Central memory CD8-positive, alpha-beta T cell (primary cell): ENCODE results near the gene POLR2E.
"Not testable (repeated sequence)": the region's sequence is repeated elsewhere in the genome, so short reads cannot be mapped to it uniquely, and the experiment has no call there.

Source experiments
- ATAC-seq: fragments of 150-1000 bp; cut with Tn5 transposase; replicated peaks from 2 replicates; pipeline ENCODE4 v1.10.0; 2022; ENCODE audit warnings: mild to moderate bottlenecking, moderate FRiP score, moderate number of reproducible peaks; ENCODE audit not compliant: poor library complexity, severe bottlenecking; ENCODE audit errors: extremely low read depth
- DNase-seq, 2 donors: peaks; one replicate each; pipeline ENCODE4 v3.0.0; 2021; ENCODE audit warnings: low spot score in 2 of 2
- H3K27ac Mint-ChIP-seq: one replicate; pipeline ENCODE4 v1.8.0; 2022; ENCODE audit warnings: low read depth, mild to moderate bottlenecking, moderate library complexity, mixed read lengths
- H3K27me3 Mint-ChIP-seq: one replicate; pipeline ENCODE4 v1.8.0; 2022; ENCODE audit warnings: mixed read lengths
- H3K36me3 Mint-ChIP-seq: one replicate; pipeline ENCODE4 v1.8.0; 2022; ENCODE audit warnings: mild to moderate bottlenecking, moderate library complexity, mixed read lengths; ENCODE audit not compliant: insufficient read depth
- H3K4me1 Mint-ChIP-seq: one replicate; pipeline ENCODE4 v1.8.0; 2022; ENCODE audit warnings: mixed read lengths
- H3K4me3 Mint-ChIP-seq: one replicate; pipeline ENCODE4 v1.8.0; 2022; ENCODE audit warnings: mild to moderate bottlenecking, moderate library complexity, mixed read lengths
- H3K9me3 Mint-ChIP-seq: one replicate; pipeline ENCODE4 v1.8.0; 2022; ENCODE audit warnings: mixed read lengths

POLR2E gene

GRCh38 chr19:1122972-1123363 is 27.8 kb upstream of the POLR2E start:
- H3K4me3 Mint-ChIP-seq = no peak overlapping the region
- H3K4me1 Mint-ChIP-seq = no peaks in the 10 kb centered on the region
- H3K27ac Mint-ChIP-seq = no peak overlapping the region
- H3K36me3 Mint-ChIP-seq = peaks cover 42% of the 10 kb centered on the region
- no peaks in the 10 kb centered on the region for H3K9me3 Mint-ChIP-seq
- DNase-seq = no peak
- ATAC-seq = no peak
- no peaks in the 10 kb centered on the region for H3K27me3 Mint-ChIP-seq

- DNase-seq (no peak), ATAC-seq (no peak)
- Mint-ChIP-seq H3K36me3 (peaks cover 40% of the 10 kb centered on the region), H3K9me3 (no peaks in the 10 kb centered on the region), H3K27ac (no peak overlapping the region), H3K4me1 (no peaks in the 10 kb centered on the region), H3K4me3 (no peak overlapping the region), H3K27me3 (no peaks in the 10 kb centered on the region)
These were observed 27.1 kb upstream of the POLR2E start for GRCh38 chr19:1122021-1122971.

GRCh38 chr19:1121395-1121794 is 26.2 kb upstream of the POLR2E start:
- Mint-ChIP-seq H3K27ac (no peak overlapping the region), H3K9me3 (no peaks in the 10 kb centered on the region), H3K4me1 (no peaks in the 10 kb centered on the region), H3K4me3 (no peak overlapping the region), H3K36me3 (peaks cover 40% of the 10 kb centered on the region), H3K27me3 (no peaks in the 10 kb centered on the region)
- ATAC-seq (no peak), DNase-seq (no peak)

GRCh38 chr19:1119475-1120217 is 24.5 kb upstream of the POLR2E start:
- H3K36me3 Mint-ChIP-seq = peaks cover 32% of the 10 kb centered on the region

GRCh38 chr19:1118999-1119398 is 23.8 kb upstream of the POLR2E start:
- Mint-ChIP-seq H3K4me3 (no peak overlapping the region), H3K4me1 (no peaks in the 10 kb centered on the region), H3K27ac (no peak overlapping the region), H3K9me3 (no peaks in the 10 kb centered on the region), H3K27me3 (no peaks in the 10 kb centered on the region), H3K36me3 (peaks cover 32% of the 10 kb centered on the region)
- no peak for ATAC-seq
- DNase-seq = no peak

More at GRCh38 chr19:1119475-1120217, 24.5 kb upstream of the POLR2E start:
- ATAC-seq = no peak
- no peak overlapping the region for H3K4me3 Mint-ChIP-seq
- H3K9me3 Mint-ChIP-seq = no peaks in the 10 kb centered on the region
- H3K4me1 Mint-ChIP-seq = no peaks in the 10 kb centered on the region
- no peaks in the 10 kb centered on the region for H3K27me3 Mint-ChIP-seq
- H3K27ac Mint-ChIP-seq = no peak overlapping the region
- DNase-seq = no peak

- Mint-ChIP-seq H3K36me3 (peaks cover 30% of the 10 kb centered on the region), H3K4me3 (no peak overlapping the region), H3K27me3 (no peaks in the 10 kb centered on the region), H3K27ac (no peak overlapping the region), H3K4me1 (no peaks in the 10 kb centered on the region), H3K9me3 (no peaks in the 10 kb centered on the region)
- ATAC-seq = no peak
- no peak for DNase-seq
These were observed 22.5 kb upstream of the POLR2E start for GRCh38 chr19:1117654-1118053.

- Mint-ChIP-seq H3K4me1 (no peaks in the 10 kb centered on the region), H3K27ac (no peak overlapping the region), H3K9me3 (no peaks in the 10 kb centered on the region), H3K27me3 (no peaks in the 10 kb centered on the region), H3K4me3 (no peak overlapping the region), H3K36me3 (peaks cover 30% of the 10 kb centered on the region)
- no peak for ATAC-seq
- no peak for DNase-seq
These were observed 21.8 kb upstream of the POLR2E start for GRCh38 chr19:1116726-1117581.

GRCh38 chr19:1115646-1116420 is 20.7 kb upstream of the POLR2E start:
- no peak overlapping the region for H3K27ac Mint-ChIP-seq
- DNase-seq = no peak
- peaks cover 24% of the 10 kb centered on the region for H3K36me3 Mint-ChIP-seq
- no peaks in the 10 kb centered on the region for H3K4me1 Mint-ChIP-seq
- no peak overlapping the region for H3K4me3 Mint-ChIP-seq
- no peaks in the 10 kb centered on the region for H3K27me3 Mint-ChIP-seq
- H3K9me3 Mint-ChIP-seq = no peaks in the 10 kb centered on the region
- no peak for ATAC-seq

GRCh38 chr19:1114728-1115127 is 19.6 kb upstream of the POLR2E start:
- not testable (repeated sequence) for H3K9me3 Mint-ChIP-seq, H3K4me1 Mint-ChIP-seq, H3K4me3 Mint-ChIP-seq, H3K27ac Mint-ChIP-seq, ATAC-seq, H3K27me3 Mint-ChIP-seq, DNase-seq
- peaks cover 22% of the 10 kb centered on the region for H3K36me3 Mint-ChIP-seq

GRCh38 chr19:1113986-1114483 is 18.9 kb upstream of the POLR2E start:
- no peak for ATAC-seq
- no peaks in the 10 kb centered on the region for H3K9me3 Mint-ChIP-seq
- peaks cover 21% of the 10 kb centered on the region for H3K36me3 Mint-ChIP-seq
- no peaks in the 10 kb centered on the region for H3K27me3 Mint-ChIP-seq
- no peak overlapping the region for H3K27ac Mint-ChIP-seq
- H3K4me3 Mint-ChIP-seq = no peak overlapping the region
- no peaks in the 10 kb centered on the region for H3K4me1 Mint-ChIP-seq
- DNase-seq = no peak

- Mint-ChIP-seq H3K27ac (no peak overlapping the region), H3K36me3 (peaks cover 19% of the 10 kb centered on the region), H3K9me3 (no peaks in the 10 kb centered on the region), H3K4me1 (no peaks in the 10 kb centered on the region), H3K27me3 (no peaks in the 10 kb centered on the region), H3K4me3 (no peak overlapping the region)
- DNase-seq (peak; percentile 68 to 76), ATAC-seq (peak; percentile 79)
These were observed 18.1 kb upstream of the POLR2E start for GRCh38 chr19:1113030-1113985.
